ENCODE measurements around the gene ANKRD63.

DNA sequence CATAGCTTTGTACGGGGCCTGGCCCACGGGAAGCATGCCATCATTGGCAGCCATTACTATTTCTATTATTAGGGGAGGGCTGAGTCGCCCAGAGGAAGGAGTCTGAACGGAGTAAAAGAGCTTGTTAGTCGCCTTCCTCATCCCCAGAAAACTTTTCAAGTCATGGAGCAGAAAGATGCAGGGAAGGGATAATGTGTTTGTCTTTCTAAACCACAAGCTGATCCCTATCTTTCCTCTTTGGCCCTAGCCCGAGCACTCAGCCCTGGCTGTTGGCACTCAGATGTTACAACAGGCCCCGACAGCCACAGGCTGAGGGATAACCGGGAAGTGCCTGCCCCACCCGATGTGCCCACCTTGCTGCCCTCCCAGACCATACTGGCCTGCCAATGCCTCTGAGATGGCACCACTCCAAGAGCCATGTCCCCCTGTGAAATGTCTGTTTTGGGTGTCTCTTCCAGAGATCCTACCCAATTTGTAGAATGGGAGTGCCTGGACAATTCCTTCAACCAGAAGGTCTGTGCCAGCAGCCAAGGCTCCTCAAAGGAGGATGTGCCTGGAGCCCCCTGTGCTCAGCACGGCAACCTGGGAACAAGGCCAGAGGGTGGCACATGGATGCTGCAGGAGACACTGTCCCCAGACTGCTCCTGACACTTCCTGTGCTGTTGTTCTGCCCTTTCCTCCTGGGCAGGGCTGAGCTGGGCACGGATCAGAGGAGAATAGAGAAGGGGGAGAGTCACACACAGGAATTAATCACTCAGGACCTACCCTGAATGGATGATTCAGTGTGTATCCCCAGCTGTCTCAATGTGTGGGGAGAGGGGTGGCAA lies 33.2 kb downstream of the ANKRD63 start:
- TF ChIP-seq SP1 (IDR thresholded peaks at IDR 0.05) (no peak), ZBTB33 (IDR thresholded peaks at IDR 0.05) (no peak), TAF1 (conservative IDR thresholded peaks at IDR 0.05) (no peak), ATF3 (IDR thresholded peaks at IDR 0.05) (no peak), FOXA1 (IDR thresholded peaks at IDR 0.05) (no peak), JUND (IDR thresholded peaks at IDR 0.05) (no peak), EGR1 (IDR thresholded peaks at IDR 0.05; ENCODE audit: low read depth in 2 of 2) (no peak), MAX (IDR thresholded peaks at IDR 0.05) (no peak), YY1 (IDR thresholded peaks at IDR 0.05) (no peak), FOXA2 (IDR thresholded peaks at IDR 0.05) (no peak), GABPA (IDR thresholded peaks at IDR 0.05 in 1 of 2, conservative IDR thresholded peaks at IDR 0.05 in 1 of 2) (no peak), REST (IDR thresholded peaks at IDR 0.05) (no peak)
- TF ChIP-seq, protein P1, sequence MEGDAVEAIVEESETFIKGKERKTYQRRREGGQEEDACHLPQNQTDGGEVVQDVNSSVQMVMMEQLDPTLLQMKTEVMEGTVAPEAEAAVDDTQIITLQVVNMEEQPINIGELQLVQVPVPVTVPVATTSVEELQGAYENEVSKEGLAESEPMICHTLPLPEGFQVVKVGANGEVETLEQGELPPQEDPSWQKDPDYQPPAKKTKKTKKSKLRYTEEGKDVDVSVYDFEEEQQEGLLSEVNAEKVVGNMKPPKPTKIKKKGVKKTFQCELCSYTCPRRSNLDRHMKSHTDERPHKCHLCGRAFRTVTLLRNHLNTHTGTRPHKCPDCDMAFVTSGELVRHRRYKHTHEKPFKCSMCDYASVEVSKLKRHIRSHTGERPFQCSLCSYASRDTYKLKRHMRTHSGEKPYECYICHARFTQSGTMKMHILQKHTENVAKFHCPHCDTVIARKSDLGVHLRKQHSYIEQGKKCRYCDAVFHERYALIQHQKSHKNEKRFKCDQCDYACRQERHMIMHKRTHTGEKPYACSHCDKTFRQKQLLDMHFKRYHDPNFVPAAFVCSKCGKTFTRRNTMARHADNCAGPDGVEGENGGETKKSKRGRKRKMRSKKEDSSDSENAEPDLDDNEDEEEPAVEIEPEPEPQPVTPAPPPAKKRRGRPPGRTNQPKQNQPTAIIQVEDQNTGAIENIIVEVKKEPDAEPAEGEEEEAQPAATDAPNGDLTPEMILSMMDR (IDR thresholded peaks at IDR 0.05; ENCODE audit: low read depth, low read length, missing input control), result no peak
